ENCODE data around the gene RDM1.

GRCh38 chr17:35953720-35954119 lies 23.1 kb upstream of the RDM1 start:
- no peak for TF ChIP-seq SIN3A (IDR thresholded peaks at IDR 0.05; ENCODE audit: borderline replicate concordance, insufficient read depth, low read depth, low read length)
- TF ChIP-seq POLR2AphosphoS5 (IDR thresholded peaks at IDR 0.05; ENCODE audit: low read depth, low read length), result no peak
